ENCODE results near the gene CCNL2. TPM values are rescaled to one million over a fixed set of nuclear protein-coding genes. Genes with fewer than 3 reads are reported as not detected.

The CCNL2 gene
- total and polyA plus RNA-seq, 7 donors: 40.2 to 71.8 (median 52.0) TPM

DNA sequence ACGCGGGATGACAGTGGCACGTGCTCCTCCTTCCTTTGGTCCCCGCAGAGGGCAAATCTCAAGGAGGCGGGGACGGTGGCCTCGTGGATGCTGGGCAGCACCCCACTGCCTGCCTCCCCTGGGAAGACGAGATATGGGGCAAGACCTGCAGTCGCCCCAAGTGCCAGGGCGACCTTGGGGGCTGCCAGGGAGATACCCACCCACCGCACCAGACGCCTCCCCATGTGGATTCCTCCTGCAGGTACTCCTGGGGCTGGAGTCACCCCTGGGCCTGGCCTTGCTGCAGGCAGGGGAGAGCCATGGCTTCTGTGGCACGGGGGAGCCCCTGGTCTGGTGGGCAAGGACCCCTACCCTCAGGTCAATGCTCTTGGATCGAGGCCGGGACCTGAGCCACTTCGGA, 18.3 kb downstream of the CCNL2 start:
- DNase-seq: peak in 1 of 2 donors; percentile 42

DNA sequence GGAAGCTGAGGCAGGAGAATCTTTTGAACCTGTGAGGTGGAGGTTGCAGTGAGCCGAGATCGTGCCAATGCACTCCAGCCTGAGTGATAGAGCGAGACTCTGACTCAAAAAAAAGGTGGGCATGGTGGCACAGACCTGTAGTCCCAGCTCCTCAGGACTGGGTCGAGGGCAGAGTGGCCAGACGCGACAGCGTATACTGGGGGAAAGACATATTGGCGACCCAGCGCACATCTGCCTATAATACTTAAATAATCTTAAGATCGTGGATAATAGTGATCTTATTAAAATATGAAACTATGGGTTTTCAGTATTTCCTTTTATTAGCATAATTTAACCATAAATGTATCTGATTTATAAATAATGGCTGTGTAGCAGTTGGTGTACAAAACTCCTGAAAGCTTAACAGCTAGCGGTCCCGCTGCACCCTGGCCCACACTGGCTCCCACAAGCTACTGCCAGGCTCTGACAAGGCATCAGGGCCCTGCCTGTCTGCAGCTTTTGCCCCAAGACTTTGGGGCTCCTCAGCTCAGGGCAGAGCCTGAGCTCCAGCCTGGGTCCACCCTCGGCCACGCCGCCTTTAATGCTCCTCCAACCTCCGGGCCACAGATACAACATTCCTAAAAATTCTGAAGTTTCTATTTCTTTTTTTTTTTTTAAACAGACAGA, 21.5 kb downstream of the CCNL2 start:
- peak in 1 of 2 donors; percentile 41 for DNase-seq
- intact Hi-C loops (cut with DNase I): no loop called here
- TF ChIP-seq CTCF (IDR thresholded peaks at IDR 0.05): no peak

More for the DNA sequence above, 18.3 kb downstream of the CCNL2 start:
- no peaks in the 10 kb centered on the region for H3K27me3 ChIP-seq (ENCODE audit: insufficient read depth in 3 of 3, low read length in 2 of 3)
- WGBS, 3 donors: 89 to 91% (median 89%) methylated on average over 15 to 16 of the region's 16 CpGs
- H3K27ac ChIP-seq: no peak overlapping the region
- H3K4me3 ChIP-seq: no peak overlapping the region
- peaks cover 0 to 17% of the 10 kb centered on the region in 2 donors for H3K36me3 ChIP-seq (ENCODE audit: insufficient read depth in 1 of 2, low read depth in 1 of 2)
- H3K4me1 ChIP-seq: peaks cover 10% of the 10 kb centered on the region
- no peak for TF ChIP-seq CTCF (IDR thresholded peaks at IDR 0.05)
- ATAC-seq: no peak
- no peaks in the 10 kb centered on the region for H3K9me3 ChIP-seq
- intact Hi-C loops (cut with DNase I): no loop called here

GRCh38 chr1:1376551-1377226, 22.4 kb downstream of the CCNL2 start:
- H3K27ac ChIP-seq: peak overlapping the region; percentile 1
- ATAC-seq (no peak), DNase-seq (peak in 1 of 2 donors; percentile 49)
- no peak overlapping the region for H3K4me3 ChIP-seq
- intact Hi-C loops (cut with DNase I): no loop called here
- H3K4me1 ChIP-seq: peaks cover 31% of the 10 kb centered on the region
- no peaks in the 10 kb centered on the region for H3K27me3 ChIP-seq (ENCODE audit: insufficient read depth in 3 of 3, low read length in 2 of 3)
- no peak for TF ChIP-seq CTCF (IDR thresholded peaks at IDR 0.05)
- peaks cover 0 to 12% of the 10 kb centered on the region in 2 donors for H3K36me3 ChIP-seq (ENCODE audit: insufficient read depth in 1 of 2, low read depth in 1 of 2)
- H3K9me3 ChIP-seq: no peaks in the 10 kb centered on the region
- WGBS, 3 donors: 60 to 71% (median 65%) methylated on average over 10 of the region's 10 CpGs

More for the DNA sequence above, 21.5 kb downstream of the CCNL2 start:
- Histone ChIP-seq H3K4me3 (no peak overlapping the region), H3K36me3 (ENCODE audit: insufficient read depth in 1 of 2, low read depth in 1 of 2) (peaks cover 0 to 12% of the 10 kb centered on the region in 2 donors), H3K27ac (no peak overlapping the region), H3K4me1 (peaks cover 22% of the 10 kb centered on the region), H3K9me3 (no peaks in the 10 kb centered on the region), H3K27me3 (ENCODE audit: insufficient read depth in 3 of 3, low read length in 2 of 3) (no peaks in the 10 kb centered on the region)
- 92 to 95% (median 94%) methylated on average over 16 of the region's 16 CpGs for WGBS, 3 donors
- no peak for ATAC-seq

GRCh38 chr1:1374929-1375662, 24.0 kb downstream of the CCNL2 start, which contains the start of gene AURKAIP1:
TSS of gene AURKAIP1 (minus strand) at chr1:1375207. CDS start at chr1:1374756, 451 bp downstream.
- intact Hi-C loops (cut with DNase I): loop anchor here in 1 of 2 donors (2.0 kb wide), 1 partner anchor 24 kb away; the partner anchor contains the start of gene CCNL2
- WGBS, 3 donors: 0 to 1% (median 1%) methylated on average over 79 to 85 of the region's 85 CpGs

More at GRCh38 chr1:1374929-1375662, 24.0 kb downstream of the CCNL2 start, which contains the start of gene AURKAIP1:
- DNase-seq (peak; percentile 97 to 99), ATAC-seq (peak; percentile 93 to 95 (median 94))
- peak within 1 kb of the TSS; percentile 90 for H3K27ac ChIP-seq
- H3K36me3 ChIP-seq (ENCODE audit: insufficient read depth in 1 of 2, low read depth in 1 of 2): peaks cover 0 to 12% of the 10 kb centered on the region in 2 donors
- no peaks in the 10 kb centered on the region for H3K27me3 ChIP-seq (ENCODE audit: insufficient read depth in 3 of 3, low read length in 2 of 3)
- H3K4me3 ChIP-seq: peak within 1 kb of the TSS; percentile 87
- H3K9me3 ChIP-seq: no peaks in the 10 kb centered on the region
- peak; percentile 29 for TF ChIP-seq CTCF (IDR thresholded peaks at IDR 0.05)
- peaks cover 32% of the 10 kb centered on the region for H3K4me1 ChIP-seq
